ENCODE data around the gene KDM2A.

GRCh38 chr11:67213178-67213621 is 94.1 kb downstream of the KDM2A start:
- no peak for TF ChIP-seq JUN (IDR thresholded peaks at IDR 0.05; ENCODE audit: borderline replicate concordance, insufficient read depth, insufficient read length, low read depth)
- TF ChIP-seq CTCF (IDR thresholded peaks at IDR 0.05; ENCODE audit: extremely low read depth in 1 of 2, insufficient read depth in 1 of 2, low read depth in 1 of 2, low read length in 2 of 2): no peak
- TF ChIP-seq POLR2A (IDR thresholded peaks at IDR 0.05; ENCODE audit: low read depth, low read length): no peak
- no peak for TF ChIP-seq GATA2 (IDR thresholded peaks at IDR 0.05; ENCODE audit: insufficient read depth, insufficient read length, low read depth, low read length)
- TF ChIP-seq POLR2AphosphoS5 (IDR thresholded peaks at IDR 0.05; ENCODE audit: insufficient read depth, low read depth, low read length): no peak
- TF ChIP-seq EZH2 (IDR thresholded peaks at IDR 0.05; ENCODE audit: borderline replicate concordance, low read depth, low read length, severe bottlenecking): no peak
